HG02798 (cell line): ENCODE results near the gene GRID2.

Source experiments
- ATAC-seq: cut with Tn5 transposase; IDR thresholded peaks from one replicate; pipeline ENCODE4 v1.9.1; 2021; ENCODE audit warnings: mild to moderate bottlenecking; ENCODE audit not compliant: unreplicated experiment, poor library complexity

GRID2 gene

DNA sequence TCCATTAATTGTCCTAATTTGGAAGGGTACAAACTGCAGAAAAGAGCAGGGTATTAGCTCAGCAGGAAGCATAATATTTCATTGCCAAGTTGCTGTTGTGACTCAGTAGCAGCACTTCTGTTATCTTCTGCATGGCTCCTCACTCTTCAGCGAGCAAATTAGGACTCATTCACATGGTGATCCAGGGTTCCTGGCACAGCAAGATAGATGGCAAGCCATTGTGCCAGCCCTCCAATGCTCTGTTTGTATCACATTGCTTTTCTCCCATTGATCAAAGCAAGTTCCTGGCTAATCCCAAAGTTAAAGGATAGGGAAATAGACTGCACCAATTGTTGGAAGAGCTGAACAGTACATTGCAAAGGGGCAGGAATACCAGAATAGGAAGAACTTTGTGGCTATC is 1142.3 kb downstream of the GRID2 start:
- ATAC-seq: no peak

DNA sequence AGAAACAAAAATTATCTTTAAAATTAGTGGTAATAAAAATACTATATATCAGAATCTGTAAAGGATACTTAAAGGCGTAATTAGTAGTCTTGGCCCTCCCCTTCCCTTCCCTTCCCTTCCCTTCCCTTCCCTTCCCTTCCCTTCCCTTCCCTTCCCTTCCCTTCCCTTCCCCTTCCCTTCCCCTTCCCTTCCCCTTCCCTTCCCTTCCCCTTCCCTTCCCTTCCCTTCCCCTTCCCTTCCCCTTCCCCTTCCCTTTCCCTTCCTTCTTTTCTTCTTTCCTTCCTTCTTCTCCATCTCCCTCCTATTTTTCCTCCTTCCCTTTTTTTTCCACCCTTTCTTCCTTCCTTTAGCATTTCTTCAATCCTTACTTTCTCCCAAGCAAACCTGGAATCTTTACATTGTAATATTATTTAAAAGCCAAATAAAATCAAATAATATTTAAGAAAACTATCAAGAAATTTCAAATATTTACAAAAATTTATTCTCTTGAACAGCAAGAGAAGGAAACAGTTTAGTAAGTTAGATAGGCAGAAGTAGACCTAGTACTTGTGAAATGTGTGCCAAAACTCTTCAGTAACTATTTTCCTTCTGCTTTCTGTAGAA is 1145.0 kb downstream of the GRID2 start:
- ATAC-seq: no peak

- ATAC-seq: no peak
These were observed 1148.2 kb downstream of the GRID2 start for GRCh38 chr4:93451954-93452353.

GRCh38 chr4:93461541-93461940 is 1157.8 kb downstream of the GRID2 start:
- ATAC-seq: no peak

- ATAC-seq: no peak
These were observed 1162.7 kb downstream of the GRID2 start for GRCh38 chr4:93466446-93466845.

- ATAC-seq: no peak
These were observed 1163.9 kb downstream of the GRID2 start for GRCh38 chr4:93467484-93468155.

DNA sequence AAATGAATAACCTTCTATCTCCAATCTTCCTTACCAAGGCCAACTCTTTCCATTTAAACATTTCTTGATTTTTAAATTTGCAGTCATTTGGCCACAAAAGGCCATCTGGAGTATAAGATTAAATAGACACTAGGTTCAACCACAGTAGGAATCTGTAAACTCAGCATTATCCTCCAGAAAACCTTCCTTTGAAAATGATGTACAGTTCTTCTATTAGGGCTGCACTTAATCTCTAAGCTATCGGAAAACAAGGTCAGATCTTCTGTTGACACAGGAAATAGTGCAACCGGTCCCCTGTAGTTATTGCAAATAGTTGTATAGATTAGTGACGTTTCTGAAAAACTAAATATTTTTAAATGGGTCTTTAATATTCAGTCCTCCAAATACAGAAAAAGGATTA is 1165.8 kb downstream of the GRID2 start:
- no peak for ATAC-seq

GRCh38 chr4:93475730-93476129 is 1172.0 kb downstream of the GRID2 start:
- ATAC-seq: no peak

DNA sequence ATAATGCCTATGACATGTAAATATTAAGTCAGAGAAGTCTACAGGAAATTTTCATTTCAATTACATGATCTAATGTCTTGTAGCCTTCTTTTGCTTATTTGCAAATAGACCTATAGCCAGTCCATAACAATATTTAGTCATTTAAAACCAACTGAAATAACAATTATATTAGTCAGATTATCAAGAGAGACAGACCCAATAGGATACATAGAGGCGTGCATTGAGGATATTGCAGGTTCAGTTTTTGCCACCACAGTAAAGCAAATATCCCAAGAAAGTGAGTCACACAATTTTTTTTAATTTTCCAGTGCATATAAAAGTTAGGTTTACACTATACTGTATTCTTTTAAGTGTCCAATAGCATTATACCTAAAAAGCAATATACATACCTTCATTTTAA is 1175.0 kb downstream of the GRID2 start:
- ATAC-seq: no peak

DNA sequence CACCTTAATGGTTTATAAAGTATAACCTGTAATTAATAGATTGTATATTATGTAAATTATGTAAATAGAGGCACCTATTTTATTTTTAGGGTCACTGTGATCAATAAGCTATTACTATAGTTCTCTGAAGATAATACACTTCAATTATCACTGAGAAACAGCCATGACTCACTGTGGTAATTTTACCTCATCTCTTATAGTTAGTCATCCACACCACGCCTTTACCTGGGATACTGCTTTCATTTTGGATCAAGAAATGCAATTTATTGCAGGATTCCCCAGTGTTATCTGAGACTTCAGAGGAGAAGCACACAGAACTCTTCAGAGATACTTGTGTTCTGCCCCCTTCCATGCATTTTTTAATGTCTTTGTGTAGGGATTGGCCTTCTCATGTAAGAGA is 1176.7 kb downstream of the GRID2 start:
- no peak for ATAC-seq

- ATAC-seq: no peak
These were observed 1191.6 kb downstream of the GRID2 start for GRCh38 chr4:93495346-93495745.

DNA sequence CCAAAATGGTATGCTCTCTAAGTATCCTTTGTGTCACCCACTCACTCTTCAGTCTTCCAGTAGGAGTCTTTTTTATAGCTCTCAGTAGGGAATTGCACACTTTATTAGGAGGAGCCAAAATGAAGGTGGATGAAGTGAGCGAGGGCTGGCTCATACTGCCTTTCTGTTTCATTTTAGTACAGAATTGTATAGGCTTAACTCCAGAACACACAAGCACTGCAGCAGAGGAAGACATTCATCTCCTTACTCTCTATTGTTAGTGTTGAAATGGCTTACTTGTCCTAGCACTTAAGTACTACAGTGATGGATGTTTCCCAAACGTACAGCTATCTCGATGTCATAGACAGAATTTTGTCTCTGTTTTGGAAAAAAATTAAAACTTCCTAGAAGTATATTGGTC is 1197.5 kb downstream of the GRID2 start:
- ATAC-seq: no peak

DNA sequence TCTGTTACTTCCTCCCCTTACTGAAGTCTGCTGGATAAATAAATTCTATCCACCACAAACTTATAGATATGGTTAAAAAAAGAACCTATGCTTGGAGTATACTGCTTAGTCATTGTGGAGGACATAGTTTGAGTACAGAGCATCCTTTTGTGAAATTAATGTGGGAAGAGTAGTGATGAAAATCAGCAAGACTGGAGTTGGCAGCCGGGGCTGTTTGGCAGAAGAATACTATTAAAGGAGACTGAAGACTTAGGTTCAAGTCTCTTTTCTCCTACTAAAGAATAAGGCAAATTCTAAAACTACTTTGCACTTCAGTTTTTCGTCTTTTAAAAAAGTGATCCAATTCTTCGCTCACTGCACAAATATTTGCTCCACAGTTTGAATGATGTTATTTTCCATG is 1198.2 kb downstream of the GRID2 start:
- no peak for ATAC-seq

GRCh38 chr4:93502991-93503390 is 1199.2 kb downstream of the GRID2 start:
- ATAC-seq: no peak

DNA sequence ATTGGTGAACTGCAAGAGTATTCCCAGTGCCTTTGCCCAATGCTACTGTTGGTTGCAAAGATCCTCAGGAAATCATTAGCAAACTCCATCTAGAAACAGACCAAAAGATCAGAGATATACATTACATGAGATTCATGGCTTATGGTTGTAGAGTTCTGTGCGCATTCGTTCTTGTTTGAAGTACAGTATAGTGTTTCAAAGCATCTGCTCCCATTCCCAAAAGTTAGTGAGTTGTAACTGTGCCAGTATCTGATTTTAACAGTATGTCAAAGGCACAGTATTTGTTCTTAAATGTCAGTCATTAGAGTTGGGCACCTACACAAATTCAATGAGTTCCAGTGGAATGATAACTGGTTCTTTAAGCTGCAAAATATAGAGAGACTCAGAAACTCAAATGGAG is 1210.1 kb downstream of the GRID2 start:
- ATAC-seq: no peak

DNA sequence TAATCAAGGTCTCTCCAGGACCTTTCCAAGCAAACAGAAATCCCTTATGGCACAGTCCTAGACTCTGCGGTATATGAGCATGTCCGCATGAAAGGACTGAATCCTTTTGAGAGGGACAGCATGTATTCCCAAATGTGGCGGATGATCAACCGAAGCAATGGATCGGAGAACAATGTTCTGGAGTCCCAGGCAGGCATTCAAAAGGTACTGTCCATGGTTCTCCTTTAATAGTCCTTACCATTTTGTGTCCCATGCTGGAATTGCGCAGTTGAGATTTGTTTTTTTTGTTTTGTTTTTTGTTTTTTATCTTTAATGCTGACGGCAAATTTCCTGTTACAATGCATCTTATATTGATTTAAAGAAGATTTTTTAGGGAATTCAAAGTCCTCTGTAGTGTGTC is 1211.4 kb downstream of the GRID2 start:
- no peak for ATAC-seq

- ATAC-seq: no peak
These were observed 1226.1 kb downstream of the GRID2 start for GRCh38 chr4:93529692-93530372.

GRCh38 chr4:93532234-93532633 is 1228.5 kb downstream of the GRID2 start:
- no peak for ATAC-seq

- ATAC-seq: no peak
These were observed 1236.8 kb downstream of the GRID2 start for GRCh38 chr4:93540562-93540961.

DNA sequence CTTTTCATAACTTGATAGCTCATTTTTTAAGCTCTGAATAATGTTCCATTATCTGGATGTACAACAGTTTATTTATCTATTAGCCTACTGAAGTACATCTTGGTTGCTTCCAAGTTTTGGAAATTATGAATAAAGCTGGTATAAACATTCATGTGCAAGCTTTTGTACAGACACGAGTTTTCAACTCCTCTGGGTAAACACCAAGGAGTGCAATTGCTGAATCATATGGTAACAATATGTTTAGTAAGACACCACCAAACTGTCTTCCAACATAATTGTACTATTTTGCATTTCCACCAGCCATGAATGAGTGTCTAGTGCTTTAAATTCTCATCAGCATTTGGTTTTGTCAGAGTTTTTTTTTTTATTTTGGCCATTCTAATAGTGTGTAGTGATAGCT is 1258.1 kb downstream of the GRID2 start:
- no peak for ATAC-seq

- no peak for ATAC-seq
These were observed 1265.0 kb downstream of the GRID2 start for GRCh38 chr4:93568758-93569157.

GRCh38 chr4:93573285-93573684 is 1269.5 kb downstream of the GRID2 start:
- ATAC-seq: no peak
